IMR-90 (cell line): Measurements from ENCODE around the gene RABGGTA. TPM values are rescaled to one million over a fixed set of nuclear protein-coding genes. Genes with fewer than 3 reads are reported as not detected.

Experiments used
- ATAC-seq: fragments of 200-7000 bp; cut with Tn5 transposase; 2 replicates; pipeline ENCODE4 v1.9.1; 2020; ENCODE audit warnings: low read depth, mild to moderate bottlenecking, moderate library complexity
- BruUV-seq: library from RNA; stranded (reverse); fragments of 400-500 nt; replicated peaks from 2 replicates; lab custom pipeline; 2021; lab: Mats Ljungman, UMichigan
- CTCF ChIA-PET: fragments of 300-600 bp; formaldehyde crosslinking; extraction: SDS; loops from one replicate; lab custom pipeline; 2021; ENCODE audit warnings: antibody characterized with exemption; lab: Yijun Ruan, JAX
- POLR2A ChIA-PET: fragments of 300-600 bp; sonication (Branson Sonifier 250); formaldehyde crosslinking; loops from one replicate; lab custom pipeline; 2022; ENCODE audit warnings: antibody characterized with exemption; ENCODE audit not compliant: unreplicated experiment; lab: Charles Lee
- DNase-seq: peaks from one replicate; pipeline ENCODE4 v3.0.0; 2013
- H2AFZ ChIP-seq: replicated peaks from 2 replicates; pipeline ENCODE3; 2013; ENCODE audit warnings: low read length, mild to moderate bottlenecking; ENCODE audit not compliant: poor library complexity
- H2AK5ac ChIP-seq: 2 replicates; pipeline ENCODE4 v1.6.1; 2013; ENCODE audit warnings: low read depth, low read length, inconsistent platforms
- H2AK9ac ChIP-seq: replicated peaks from 2 replicates; pipeline ENCODE3; 2013; ENCODE audit warnings: mild to moderate bottlenecking, low read depth, low read length, moderate library complexity; ENCODE audit not compliant: poor library complexity
- H2BK120ac ChIP-seq: 2 replicates; pipeline ENCODE4 v1.6.1; 2013; ENCODE audit warnings: low read depth, low read length, inconsistent platforms
- H2BK15ac ChIP-seq: 3 replicates; pipeline ENCODE4 v1.6.1; 2013; ENCODE audit warnings: low read depth, low read length, inconsistent platforms
- H2BK20ac ChIP-seq: 2 replicates; pipeline ENCODE4 v1.6.1; 2013; ENCODE audit warnings: low read depth, mild to moderate bottlenecking, inconsistent platforms, low read length, moderate library complexity
- H2BK5ac ChIP-seq: 2 replicates; pipeline ENCODE4 v1.6.1; 2013; ENCODE audit warnings: mild to moderate bottlenecking, low read depth, low read length, inconsistent platforms; ENCODE audit not compliant: poor library complexity, severe bottlenecking
- H3K14ac ChIP-seq: replicated peaks from 2 replicates; pipeline ENCODE4 v1.6.1; 2013; ENCODE audit warnings: low read depth, low read length, inconsistent platforms
- H3K18ac ChIP-seq: 2 replicates; pipeline ENCODE4 v1.6.1; 2013; ENCODE audit warnings: low read depth, low read length, control low read depth
- H3K23ac ChIP-seq: 2 replicates; pipeline ENCODE4 v1.6.1; 2013; ENCODE audit warnings: low read depth, low read length, inconsistent platforms
- H3K27ac ChIP-seq: 2 replicates; pipeline ENCODE4 v1.5.1; 2013; ENCODE audit warnings: mild to moderate bottlenecking, control low read depth, low read length; ENCODE audit not compliant: insufficient read depth
- H3K27me3 ChIP-seq: 2 replicates; pipeline ENCODE4 v1.6.1; 2013; ENCODE audit warnings: low read length; ENCODE audit not compliant: control insufficient read depth, insufficient read depth
- H3K36me3 ChIP-seq: 2 replicates; pipeline ENCODE4 v1.6.1; 2013; ENCODE audit warnings: low read length, mixed read lengths; ENCODE audit not compliant: control insufficient read depth, insufficient read depth
- H3K4ac ChIP-seq: 2 replicates; pipeline ENCODE4 v1.6.1; 2013; ENCODE audit warnings: low read depth, low read length, inconsistent platforms
- H3K4me1 ChIP-seq: 2 replicates; pipeline ENCODE4 v1.6.1; 2013; ENCODE audit warnings: low read length, mixed read lengths; ENCODE audit not compliant: control insufficient read depth, insufficient read depth
- H3K4me2 ChIP-seq: 2 replicates; pipeline ENCODE4 v1.6.1; 2013; ENCODE audit warnings: low read depth, mild to moderate bottlenecking, control low read depth, low read length, moderate library complexity
- H3K4me3 ChIP-seq: 2 replicates; pipeline ENCODE4 v1.5.1; 2013; ENCODE audit warnings: low read depth, mild to moderate bottlenecking, control low read depth, low read length, moderate library complexity; ENCODE audit not compliant: insufficient read depth
- H3K56ac ChIP-seq: 2 replicates; pipeline ENCODE4 v1.6.1; 2013; ENCODE audit warnings: low read length, inconsistent platforms; ENCODE audit not compliant: insufficient read depth; ENCODE audit errors: extremely low read depth
- H3K79me1 ChIP-seq, 2 experiments: 2 replicates each; pipeline ENCODE4 v1.6.1; 2013; ENCODE audit warnings: low read length in 2 of 2, inconsistent platforms in 1 of 2, low read depth in 1 of 2
- H3K9ac ChIP-seq: 2 replicates; pipeline ENCODE4 v1.6.1; 2013; ENCODE audit warnings: low read depth, low read length, control low read depth
- H3K9me1 ChIP-seq: 2 replicates; pipeline ENCODE4 v1.6.1; 2013; ENCODE audit warnings: low read length, inconsistent platforms; ENCODE audit not compliant: insufficient read depth
- H3K9me3 ChIP-seq: 2 replicates; pipeline ENCODE4 v1.6.1; 2013; ENCODE audit warnings: low read length; ENCODE audit not compliant: control insufficient read depth, insufficient read depth
- H4K20me1 ChIP-seq: 2 replicates; pipeline ENCODE4 v1.6.1; 2013; ENCODE audit warnings: low read length, inconsistent platforms; ENCODE audit not compliant: insufficient read depth
- H4K5ac ChIP-seq: 2 replicates; pipeline ENCODE4 v1.6.1; 2013; ENCODE audit warnings: mild to moderate bottlenecking, low read depth, low read length, control low read depth
- H4K8ac ChIP-seq, 2 experiments: 2 replicates each; pipeline ENCODE4 v1.6.1; 2013; ENCODE audit warnings: low read depth in 2 of 2, low read length in 2 of 2, control low read depth in 1 of 2, inconsistent platforms in 1 of 2
- H4K91ac ChIP-seq: 2 replicates; pipeline ENCODE4 v1.6.1; 2013; ENCODE audit warnings: low read depth, low read length, inconsistent platforms; ENCODE audit not compliant: insufficient read depth
- CHD1 ChIP-seq: IDR thresholded peaks from 2 replicates; pipeline ENCODE4 v1.6.1; 2012; ENCODE audit warnings: low read depth, low read length, improper control_type of control experiment
- CTCF ChIP-seq: conservative IDR thresholded peaks from 2 replicates; pipeline ENCODE4 v1.5.1; 2012; ENCODE audit warnings: mild to moderate bottlenecking, low read depth, low read length, improper control_type of control experiment
- NFE2L2 ChIP-seq: fragments of 150-350 bp; IDR thresholded peaks from 2 replicates; pipeline ENCODE4 v1.6.1; 2016; ENCODE audit warnings: low read depth, mild to moderate bottlenecking, low read length
- RFX5 ChIP-seq: IDR thresholded peaks from 2 replicates; pipeline ENCODE4 v1.8.0; 2012; ENCODE audit warnings: low read depth, mild to moderate bottlenecking, low read length, moderate library complexity
- SMC3 ChIP-seq: fragments of 150-350 bp; IDR thresholded peaks from 2 replicates; pipeline ENCODE4 v1.6.1; 2016; ENCODE audit warnings: low read depth, mild to moderate bottlenecking, antibody characterized with exemption, low read length, moderate library complexity
- WGBS, 2 experiments: methylation state at CpG; one replicate each; pipeline versions ENCODE4 v1.1.5 to v1.1.7; 2013; ENCODE audit warnings: missing lambda C conversion rate in 2 of 2; ENCODE audit not compliant: insufficient read length in 1 of 2; ENCODE audit errors: extremely low coverage in 2 of 2; 5-methylcytosine and 5-hydroxymethylcytosine counted together
- dilution Hi-C: fragments of 300-500 bp; cut with HindIII; formaldehyde crosslinking; loops from one replicate; pipeline ENCODE4 v1.14.3; 2018; ENCODE audit warnings: low sequenced_read_pairs; ENCODE audit not compliant: unreplicated experiment
- in situ Hi-C: fragments of 300-500 bp; cut with MboI; formaldehyde crosslinking; loops from 3 replicates; pipeline ENCODE4 v1.14.3; 2019; ENCODE audit warnings: low sequenced_read_pairs, inconsistent platforms, mixed read lengths
- intact Hi-C: fragments of 100-400 bp; cut with micrococcal nuclease; formaldehyde crosslinking; loops from 2 replicates; pipeline ENCODE4 v1.10.0; 2022
- polyA plus RNA-seq, 3 experiments: library from polyadenylated mRNA; depleted of rRNA; stranded (reverse); fragments of >200 nt; gene quantifications; 2 replicates each; pipeline ENCODE4 v1.2.3, GENCODE V29; 2012; ENCODE audit warnings: low replicate concordance in 1 of 3
- total RNA-seq: library from RNA; depleted of rRNA; stranded (reverse); fragments of >200 nt; gene quantifications from 2 replicates; pipeline ENCODE4 v1.2.3, GENCODE V29; 2012

The RABGGTA gene
- total and polyA plus RNA-seq, 2 of the 4 experiments (the other 2 are of a cell fraction), result 25.6 to 55.6 TPM

- no peak overlapping the region for H4K91ac ChIP-seq
- H4K5ac ChIP-seq, result no peak overlapping the region
- no peak overlapping the region for H4K8ac ChIP-seq
- H3K23ac ChIP-seq, result no peak overlapping the region
- H3K9me1 ChIP-seq, result no peaks in the 10 kb centered on the region
- H3K4me3 ChIP-seq, result no peak overlapping the region
- no peak overlapping the region for H3K56ac ChIP-seq
- peak overlapping the region; percentile 74 for H2AK9ac ChIP-seq
- no peak overlapping the region for H2AFZ ChIP-seq
- H2AK5ac ChIP-seq, result no peak overlapping the region
- H3K27me3 ChIP-seq, result no peaks in the 10 kb centered on the region
- peaks cover 21 to 51% of the 10 kb centered on the region in 2 experiments for H3K79me1 ChIP-seq
- H3K4me2 ChIP-seq, result no peak overlapping the region
- H2BK15ac ChIP-seq, result no peak overlapping the region
- no peak overlapping the region for H3K9ac ChIP-seq
- H3K14ac ChIP-seq, result no peak overlapping the region
- ChIA-PET POLR2A (interaction anchor here (0.6 to 1.9 kb wide), 2 partner anchors 55 to 109 kb away, joined by 3 to 6 read pairs; partner anchors contain the start of genes IPO4 and TINF2), CTCF (interaction anchor here (0.5 to 3.0 kb wide), 8 partner anchors 11 to 182 kb away, joined by 3 to 23 read pairs (median 4); partner anchors contain the start of genes CIDEB, IPO4, LTB4R2 and TINF2)
- intact Hi-C loops, result loop anchor here (1.0 to 10.0 kb wide), 6 partner anchors 26 to 313 kb away; partner anchors contain the start of genes DHRS4L2, MDP1, PSME2 and RABGGTA
- peak; percentile 28 for DNase-seq
- H2BK5ac ChIP-seq, result no peak overlapping the region
- H3K18ac ChIP-seq, result no peak overlapping the region
- H2BK20ac ChIP-seq, result no peak overlapping the region
- no peak for ATAC-seq
- H3K4ac ChIP-seq, result no peak overlapping the region
- H2BK120ac ChIP-seq, result no peak overlapping the region
- 49% methylated on average over 4 of the region's 5 CpGs; no CpG with 5 or more reads in 1 of the 2 experiments for WGBS, 2 experiments
- no peaks in the 10 kb centered on the region for H3K9me3 ChIP-seq
- H3K4me1 ChIP-seq, result peaks cover 9% of the 10 kb centered on the region
- H3K36me3 ChIP-seq, result peaks cover 16% of the 10 kb centered on the region
- dilution Hi-C loops, result no loop called here
- TF ChIP-seq CHD1, result no peak
- TF ChIP-seq RFX5, result no peak
- no peak for TF ChIP-seq NFE2L2
- TF ChIP-seq CTCF, result peak; percentile 41; the same call in 1 of the 2 replicates
- TF ChIP-seq SMC3, result 0 out of 2 replicates have a peak, but pooled peaks have one; percentile 18
- no TSS peak for BruUV-seq
- H3K27ac ChIP-seq, result no peak overlapping the region
- in situ Hi-C loops, result loop anchor here (5.0 kb wide), 1 partner anchor 55 kb away; the partner anchor contains the start of gene TINF2
- no peaks in the 10 kb centered on the region for H4K20me1 ChIP-seq
Measured at GRCh38 chr14:24297190-24297964, 26.0 kb upstream of the RABGGTA start.
